DOHH2 (cell line): ENCODE measurements around the gene LRCH1.

ENCODE experiments used
- H3F3A ChIP-seq: fragments of 200-600 bp; sonication (generic), shearing (Covaris generic); 2 replicates; pipeline ENCODE4 v1.6.0; 2016; ENCODE audit warnings: antibody characterized with exemption, mild to moderate bottlenecking; ENCODE audit not compliant: control insufficient read depth, insufficient read depth
- H3K27ac ChIP-seq: fragments of 200-600 bp; sonication (generic); 2 replicates; pipeline ENCODE4 v1.5.1; 2014; ENCODE audit warnings: low read depth, mild to moderate bottlenecking, low read length, moderate library complexity
- H3K27me3 ChIP-seq: fragments of 200-600 bp; sonication (generic); 2 replicates; pipeline ENCODE4 v1.6.1; 2014; ENCODE audit warnings: mild to moderate bottlenecking, low read length, mixed read lengths; ENCODE audit not compliant: control insufficient read depth
- H3K36me3 ChIP-seq: fragments of 200-600 bp; sonication (generic); 2 replicates; pipeline ENCODE4 v1.6.1; 2014; ENCODE audit warnings: mild to moderate bottlenecking, low read length, moderate library complexity, mixed read lengths; ENCODE audit not compliant: control insufficient read depth
- H3K4me1 ChIP-seq: fragments of 200-600 bp; sonication (generic); 2 replicates; pipeline ENCODE4 v1.6.1; 2014; ENCODE audit warnings: mild to moderate bottlenecking, low read length, mixed read lengths; ENCODE audit not compliant: control insufficient read depth
- H3K4me2 ChIP-seq: fragments of 200-600 bp; sonication (generic); 2 replicates; pipeline ENCODE4 v1.6.0; 2014; ENCODE audit warnings: mild to moderate bottlenecking, low read length, moderate library complexity
- H3K4me3 ChIP-seq: fragments of 200-600 bp; sonication (generic); 2 replicates; pipeline ENCODE4 v1.5.1; 2014; ENCODE audit warnings: mild to moderate bottlenecking, low read length, mixed read lengths
- H3K79me2 ChIP-seq: fragments of 200-600 bp; sonication (generic); 2 replicates; pipeline ENCODE4 v1.6.1; 2014; ENCODE audit warnings: mild to moderate bottlenecking, low read length, mixed read lengths; ENCODE audit not compliant: control insufficient read depth
- H3K9me2 ChIP-seq: fragments of 200-600 bp; sonication (generic); replicated peaks from 2 replicates; pipeline ENCODE4 v1.6.1; 2014; ENCODE audit warnings: mild to moderate bottlenecking, low read length, mixed read lengths; ENCODE audit not compliant: control insufficient read depth
- H3K9me3 ChIP-seq: fragments of 200-600 bp; sonication (generic); 2 replicates; pipeline ENCODE4 v1.6.1; 2014; ENCODE audit warnings: antibody characterized with exemption, low read length, mixed read lengths; ENCODE audit not compliant: control insufficient read depth, insufficient read depth
- H4K20me1 ChIP-seq: fragments of 200-600 bp; sonication (generic); 2 replicates; pipeline ENCODE4 v1.6.0; 2014; ENCODE audit warnings: low read depth, mild to moderate bottlenecking, antibody characterized with exemption, low read length, moderate library complexity; ENCODE audit not compliant: control insufficient read depth, insufficient read depth
- EZH2phosphoT487 ChIP-seq: fragments of 200-600 bp; sonication (generic); IDR thresholded peaks from 2 replicates; pipeline ENCODE4 v1.6.1; 2017; ENCODE audit warnings: borderline replicate concordance, mild to moderate bottlenecking, antibody characterized with exemption, low read length, moderate library complexity, mixed read lengths
- TF ChIP-seq, protein P1 (sequence below): fragments of 200-600 bp; sonication (generic); IDR thresholded peaks from one replicate; pipeline ENCODE4 v1.5.1; 2014; ENCODE audit warnings: antibody characterized with exemption, mild to moderate bottlenecking, low read depth, low read length; ENCODE audit not compliant: poor library complexity, severe bottlenecking

LRCH1 gene

DNA sequence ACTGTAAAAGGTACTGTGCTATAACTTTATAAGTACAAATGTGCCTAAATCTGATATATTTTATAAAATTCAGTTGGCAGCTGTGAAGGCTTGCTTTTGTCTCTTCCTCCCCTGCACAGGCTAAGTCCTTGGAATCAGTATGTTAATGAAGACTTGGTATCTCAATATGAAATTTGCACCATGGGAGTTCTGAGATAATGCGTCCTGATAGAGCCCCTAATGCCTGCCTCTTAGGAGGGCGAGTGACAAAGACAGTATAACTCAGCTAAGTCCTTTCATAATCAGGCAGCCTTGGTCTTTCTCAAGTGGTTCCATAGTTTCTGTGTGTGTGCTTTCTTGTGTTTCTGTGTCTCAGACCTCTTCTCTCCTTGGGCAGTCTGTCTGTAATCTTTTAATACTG, 14.7 kb downstream of the LRCH1 start:
- H3K4me2 ChIP-seq = no peak overlapping the region
- TF ChIP-seq EZH2phosphoT487 = no peak
- TF ChIP-seq, protein P1, sequence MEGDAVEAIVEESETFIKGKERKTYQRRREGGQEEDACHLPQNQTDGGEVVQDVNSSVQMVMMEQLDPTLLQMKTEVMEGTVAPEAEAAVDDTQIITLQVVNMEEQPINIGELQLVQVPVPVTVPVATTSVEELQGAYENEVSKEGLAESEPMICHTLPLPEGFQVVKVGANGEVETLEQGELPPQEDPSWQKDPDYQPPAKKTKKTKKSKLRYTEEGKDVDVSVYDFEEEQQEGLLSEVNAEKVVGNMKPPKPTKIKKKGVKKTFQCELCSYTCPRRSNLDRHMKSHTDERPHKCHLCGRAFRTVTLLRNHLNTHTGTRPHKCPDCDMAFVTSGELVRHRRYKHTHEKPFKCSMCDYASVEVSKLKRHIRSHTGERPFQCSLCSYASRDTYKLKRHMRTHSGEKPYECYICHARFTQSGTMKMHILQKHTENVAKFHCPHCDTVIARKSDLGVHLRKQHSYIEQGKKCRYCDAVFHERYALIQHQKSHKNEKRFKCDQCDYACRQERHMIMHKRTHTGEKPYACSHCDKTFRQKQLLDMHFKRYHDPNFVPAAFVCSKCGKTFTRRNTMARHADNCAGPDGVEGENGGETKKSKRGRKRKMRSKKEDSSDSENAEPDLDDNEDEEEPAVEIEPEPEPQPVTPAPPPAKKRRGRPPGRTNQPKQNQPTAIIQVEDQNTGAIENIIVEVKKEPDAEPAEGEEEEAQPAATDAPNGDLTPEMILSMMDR = no peak
- H3K9me3 ChIP-seq = no peaks in the 10 kb centered on the region
- no peaks in the 10 kb centered on the region for H3K9me2 ChIP-seq
- H3F3A ChIP-seq = no peaks in the 10 kb centered on the region
- H3K27me3 ChIP-seq = no peaks in the 10 kb centered on the region
- H3K79me2 ChIP-seq = peaks cover 97% of the 10 kb centered on the region
- peaks cover 24% of the 10 kb centered on the region for H4K20me1 ChIP-seq
- H3K4me3 ChIP-seq = no peak overlapping the region
- H3K4me1 ChIP-seq = peaks cover 57% of the 10 kb centered on the region
- peaks cover 2% of the 10 kb centered on the region; the same call in 1 of the 2 replicates for H3K36me3 ChIP-seq
- H3K27ac ChIP-seq = no peak overlapping the region

DNA sequence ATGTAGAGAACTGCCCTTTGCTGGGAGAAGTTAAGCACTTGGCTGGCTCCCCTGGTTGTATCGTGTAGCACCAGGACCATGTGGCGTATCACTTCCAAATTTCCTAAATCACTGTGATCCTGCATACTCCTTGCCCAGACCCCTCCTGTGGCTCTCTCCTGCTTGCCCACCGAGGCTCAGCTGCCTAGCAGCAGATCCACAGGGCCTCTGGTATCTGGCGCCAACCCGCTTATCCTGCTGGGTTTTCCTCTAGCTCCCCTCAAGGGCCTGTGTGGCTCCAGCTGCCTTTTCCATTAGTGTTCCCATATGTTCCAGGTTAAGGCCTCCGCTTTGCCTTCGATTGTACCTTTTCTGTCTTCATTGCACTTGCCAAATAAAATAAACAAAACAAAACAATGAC, 16.5 kb downstream of the LRCH1 start:
- Histone ChIP-seq H3K9me3 (no peaks in the 10 kb centered on the region), H3K27me3 (no peaks in the 10 kb centered on the region), H3K79me2 (peaks cover 91% of the 10 kb centered on the region), H3K9me2 (no peaks in the 10 kb centered on the region), H3K4me1 (peaks cover 61% of the 10 kb centered on the region), H3K36me3 (no peaks in the 10 kb centered on the region), H4K20me1 (peaks cover 13% of the 10 kb centered on the region), H3K27ac (no peak overlapping the region), H3K4me3 (no peak overlapping the region), H3K4me2 (no peak overlapping the region), H3F3A (peaks cover under 1% of the 10 kb centered on the region; the same call in 1 of the 2 replicates)
- TF ChIP-seq, protein P1 = no peak
- no peak for TF ChIP-seq EZH2phosphoT487

DNA sequence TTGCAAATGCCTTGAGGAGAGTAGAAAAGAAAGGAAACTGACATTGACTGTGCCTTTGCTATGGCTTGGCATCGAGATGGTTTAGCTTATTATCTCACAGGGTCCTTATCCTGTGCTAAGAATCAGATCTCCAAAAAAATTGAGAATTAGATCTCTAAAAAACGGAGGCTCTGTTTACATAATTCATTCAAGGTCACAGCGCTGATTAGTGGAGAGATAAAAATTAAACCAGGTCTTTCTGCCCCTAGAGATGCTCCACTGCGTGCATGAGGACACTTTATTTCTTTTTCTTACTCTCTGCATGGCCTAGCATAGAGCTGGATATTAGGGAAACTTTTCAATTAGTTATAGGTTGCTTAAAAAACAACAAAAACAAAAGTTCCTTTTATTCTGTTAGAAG, 17.3 kb downstream of the LRCH1 start:
- Histone ChIP-seq H3K36me3 (no peaks in the 10 kb centered on the region), H3F3A (peaks cover 8% of the 10 kb centered on the region; the same call in 1 of the 2 replicates), H3K4me1 (peaks cover 63% of the 10 kb centered on the region), H3K27ac (no peak overlapping the region), H3K9me3 (no peaks in the 10 kb centered on the region), H3K4me2 (no peak overlapping the region), H3K4me3 (no peak overlapping the region), H3K27me3 (no peaks in the 10 kb centered on the region), H4K20me1 (peaks cover 8% of the 10 kb centered on the region), H3K9me2 (no peaks in the 10 kb centered on the region), H3K79me2 (peaks cover 91% of the 10 kb centered on the region)
- TF ChIP-seq, protein P1 = no peak
- no peak for TF ChIP-seq EZH2phosphoT487
